MCF 10A (cell line): Measurements from ENCODE around the gene MYRF. TPM values are rescaled to one million over a fixed set of nuclear protein-coding genes. Genes with fewer than 3 reads are reported as not detected.

ENCODE experiments used
- BruUV-seq: library from RNA; stranded (reverse); fragments of 400-500 nt; replicated peaks from 2 replicates; lab custom pipeline; 2021; lab: Mats Ljungman, UMichigan
- CTCF ChIA-PET: fragments of 300-600 bp; sonication (Branson Sonifier 250); formaldehyde crosslinking; extraction: SDS; loops from one replicate; lab custom pipeline; 2021; ENCODE audit warnings: antibody characterized with exemption, inconsistent platforms; lab: Yijun Ruan, JAX
- POLR2A ChIA-PET: fragments of 300-600, 350-650 bp; sonication (Branson Sonifier 250); formaldehyde crosslinking; extraction: SDS; loops from one replicate; lab custom pipeline; 2020; ENCODE audit warnings: antibody characterized with exemption, inconsistent platforms; lab: Yijun Ruan, JAX
- DNase-seq: peaks from one replicate; pipeline ENCODE4 v3.0.0-alpha.2; 2018; ENCODE audit not compliant: unreplicated experiment
- H3K27ac Mint-ChIP-seq: one replicate; pipeline ENCODE4 v1.8.0; 2022; ENCODE audit warnings: mild to moderate bottlenecking, low read depth, mixed read lengths; ENCODE audit not compliant: unreplicated experiment
- H3K27me3 Mint-ChIP-seq: one replicate; pipeline ENCODE4 v1.8.0; 2022; ENCODE audit warnings: mixed read lengths; ENCODE audit not compliant: insufficient read depth, unreplicated experiment
- H3K36me3 Mint-ChIP-seq: one replicate; pipeline ENCODE4 v1.8.0; 2022; ENCODE audit warnings: mild to moderate bottlenecking, moderate library complexity, mixed read lengths; ENCODE audit not compliant: insufficient read depth, unreplicated experiment
- H3K4me1 Mint-ChIP-seq: one replicate; pipeline ENCODE4 v1.8.0; 2022; ENCODE audit warnings: mixed read lengths; ENCODE audit not compliant: insufficient read depth, unreplicated experiment
- H3K4me3 Mint-ChIP-seq: one replicate; pipeline ENCODE4 v1.8.0; 2022; ENCODE audit warnings: mild to moderate bottlenecking, moderate library complexity, mixed read lengths; ENCODE audit not compliant: unreplicated experiment
- H3K9me3 Mint-ChIP-seq: one replicate; pipeline ENCODE4 v1.8.0; 2022; ENCODE audit warnings: mixed read lengths; ENCODE audit not compliant: unreplicated experiment
- intact Hi-C: fragments of 100-400 bp; cut with micrococcal nuclease; formaldehyde crosslinking; loops from 2 replicates; pipeline ENCODE4 v1.14.1; 2022
- total RNA-seq: library from RNA; stranded (reverse); gene quantifications from 2 replicates; pipeline ENCODE4 v1.2.3, GENCODE V29; 2022
- TF ChIP-seq, protein P1 (sequence below): fragments of 200-600 bp; IDR thresholded peaks from one replicate; pipeline ENCODE4 v1.8.0; 2022; ENCODE audit warnings: antibody characterized with exemption, mild to moderate bottlenecking; ENCODE audit not compliant: unreplicated experiment

The MYRF gene
- total RNA-seq, 1 experiment from 2014 or later = 0.16 TPM

DNA sequence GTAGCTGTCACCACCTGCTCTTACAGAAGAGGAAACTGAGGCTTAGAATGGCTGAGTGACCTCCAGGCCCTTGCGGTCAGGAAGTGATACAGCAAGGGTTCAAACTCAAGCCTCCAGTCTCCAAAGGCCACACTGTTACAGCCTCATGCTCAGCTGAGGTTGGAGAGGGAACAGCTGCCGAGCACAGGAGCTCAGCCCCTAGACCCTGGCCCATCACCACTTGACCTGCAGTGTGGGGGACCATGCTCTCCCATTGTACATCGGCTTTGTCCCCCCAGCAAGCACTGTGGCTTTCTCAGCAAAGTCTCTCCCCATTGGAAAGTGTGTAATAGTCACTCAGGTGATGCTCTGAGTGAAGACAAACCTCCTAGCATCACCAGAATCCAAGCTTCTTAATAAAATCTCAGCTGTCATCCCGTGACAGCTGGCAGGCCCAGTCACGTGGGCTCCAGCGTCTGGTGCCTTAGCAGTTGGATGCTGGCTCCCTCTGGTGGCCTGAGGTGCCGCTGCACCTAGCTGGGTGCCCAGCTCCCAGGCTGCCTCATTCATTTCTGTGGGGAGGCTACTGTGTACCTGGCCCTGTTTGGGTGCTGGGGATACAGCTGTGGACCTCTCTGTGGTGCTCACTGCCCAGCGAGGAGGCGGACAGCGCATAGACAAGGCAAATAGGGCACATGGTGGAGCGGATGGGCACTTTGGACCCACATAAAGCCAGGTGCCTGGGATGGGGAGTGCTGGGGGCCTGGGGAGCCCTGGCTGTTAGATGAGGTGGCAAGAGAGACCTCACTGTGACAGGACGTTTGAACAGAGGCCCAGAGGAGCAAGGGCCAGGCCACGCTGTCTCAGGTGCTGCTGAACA lies 19.1 kb upstream of the MYRF start:
- Mint-ChIP-seq H3K27me3 (no peaks in the 10 kb centered on the region), H3K4me3 (no peak overlapping the region), H3K36me3 (no peaks in the 10 kb centered on the region), H3K27ac (no peak overlapping the region), H3K9me3 (no peaks in the 10 kb centered on the region), H3K4me1 (peaks cover 23% of the 10 kb centered on the region)
- DNase-seq = peak; percentile 86
- intact Hi-C loops = loop anchor here (1.0 to 10.0 kb wide), 4 partner anchors 37 to 249 kb away; partner anchors contain the start of gene DAGLA
- ChIA-PET POLR2A (interaction anchor here (1.0 to 1.9 kb wide), 2 partner anchors 36 to 52 kb away, joined by 3 to 7 read pairs; no protein-coding TSS in a partner anchor), CTCF (interaction anchor here (0.6 to 3.3 kb wide), 45 partner anchors 8 to 409 kb away, joined by 3 to 61 read pairs (median 5); partner anchors contain the start of gene DAGLA)
- no TSS peak for BruUV-seq
- TF ChIP-seq, protein P1, sequence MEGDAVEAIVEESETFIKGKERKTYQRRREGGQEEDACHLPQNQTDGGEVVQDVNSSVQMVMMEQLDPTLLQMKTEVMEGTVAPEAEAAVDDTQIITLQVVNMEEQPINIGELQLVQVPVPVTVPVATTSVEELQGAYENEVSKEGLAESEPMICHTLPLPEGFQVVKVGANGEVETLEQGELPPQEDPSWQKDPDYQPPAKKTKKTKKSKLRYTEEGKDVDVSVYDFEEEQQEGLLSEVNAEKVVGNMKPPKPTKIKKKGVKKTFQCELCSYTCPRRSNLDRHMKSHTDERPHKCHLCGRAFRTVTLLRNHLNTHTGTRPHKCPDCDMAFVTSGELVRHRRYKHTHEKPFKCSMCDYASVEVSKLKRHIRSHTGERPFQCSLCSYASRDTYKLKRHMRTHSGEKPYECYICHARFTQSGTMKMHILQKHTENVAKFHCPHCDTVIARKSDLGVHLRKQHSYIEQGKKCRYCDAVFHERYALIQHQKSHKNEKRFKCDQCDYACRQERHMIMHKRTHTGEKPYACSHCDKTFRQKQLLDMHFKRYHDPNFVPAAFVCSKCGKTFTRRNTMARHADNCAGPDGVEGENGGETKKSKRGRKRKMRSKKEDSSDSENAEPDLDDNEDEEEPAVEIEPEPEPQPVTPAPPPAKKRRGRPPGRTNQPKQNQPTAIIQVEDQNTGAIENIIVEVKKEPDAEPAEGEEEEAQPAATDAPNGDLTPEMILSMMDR = peak; percentile 94

DNA sequence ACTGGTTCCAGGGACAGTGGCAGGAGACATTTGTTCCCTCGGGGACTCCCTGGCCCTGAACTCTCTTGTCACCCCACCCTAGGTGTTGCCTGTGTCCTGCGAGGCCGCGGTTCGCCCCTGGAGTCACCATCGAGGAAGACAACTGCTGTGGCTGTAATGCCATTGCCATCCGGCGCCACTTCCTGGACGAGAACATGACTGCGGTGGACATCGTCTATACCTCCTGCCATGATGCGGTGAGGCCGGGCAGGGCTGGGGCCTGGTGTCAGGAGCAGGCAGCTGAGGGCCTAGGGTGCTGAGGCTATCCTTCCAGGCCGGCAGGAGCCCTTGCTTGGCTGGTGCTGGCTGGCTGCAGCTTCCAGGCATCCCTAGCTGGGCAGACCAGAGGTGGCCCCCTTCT lies 17.7 kb upstream of the MYRF start:
- H3K27ac Mint-ChIP-seq = no peak overlapping the region
- intact Hi-C loops = loop anchor here (10.0 kb wide), 1 partner anchor 250 kb away; a partner anchor contains a TSS
- POLR2A ChIA-PET = no interaction called here
- no peaks in the 10 kb centered on the region for H3K27me3 Mint-ChIP-seq
- CTCF ChIA-PET = interaction anchor here (0.6 to 3.3 kb wide), 13 partner anchors 11 to 105 kb away, joined by 3 to 61 read pairs (median 11); partner anchors contain the start of gene DAGLA
- no peak for DNase-seq
- H3K4me1 Mint-ChIP-seq = peaks cover 11% of the 10 kb centered on the region
- H3K9me3 Mint-ChIP-seq = no peaks in the 10 kb centered on the region
- H3K36me3 Mint-ChIP-seq = no peaks in the 10 kb centered on the region
- no peak overlapping the region for H3K4me3 Mint-ChIP-seq
- no TSS peak for BruUV-seq
- TF ChIP-seq, protein P1 = no peak

GRCh38 chr11:61735391-61735790 lies 17.0 kb upstream of the MYRF start:
- POLR2A ChIA-PET = no interaction called here
- no peaks in the 10 kb centered on the region for H3K36me3 Mint-ChIP-seq
- TF ChIP-seq, protein P1 = no peak
- H3K4me3 Mint-ChIP-seq = no peak overlapping the region
- H3K27ac Mint-ChIP-seq = no peak overlapping the region
- CTCF ChIA-PET = interaction anchor here (1.1 to 2.6 kb wide), 2 partner anchors 34 to 60 kb away, joined by 5 to 20 read pairs; no protein-coding TSS in a partner anchor
- no peaks in the 10 kb centered on the region for H3K9me3 Mint-ChIP-seq
- DNase-seq = no peak
- no TSS peak for BruUV-seq
- H3K4me1 Mint-ChIP-seq = peaks cover 6% of the 10 kb centered on the region
- intact Hi-C loops = loop anchor here (10.0 kb wide), 1 partner anchor 251 kb away; a partner anchor contains a TSS
- no peaks in the 10 kb centered on the region for H3K27me3 Mint-ChIP-seq

DNA sequence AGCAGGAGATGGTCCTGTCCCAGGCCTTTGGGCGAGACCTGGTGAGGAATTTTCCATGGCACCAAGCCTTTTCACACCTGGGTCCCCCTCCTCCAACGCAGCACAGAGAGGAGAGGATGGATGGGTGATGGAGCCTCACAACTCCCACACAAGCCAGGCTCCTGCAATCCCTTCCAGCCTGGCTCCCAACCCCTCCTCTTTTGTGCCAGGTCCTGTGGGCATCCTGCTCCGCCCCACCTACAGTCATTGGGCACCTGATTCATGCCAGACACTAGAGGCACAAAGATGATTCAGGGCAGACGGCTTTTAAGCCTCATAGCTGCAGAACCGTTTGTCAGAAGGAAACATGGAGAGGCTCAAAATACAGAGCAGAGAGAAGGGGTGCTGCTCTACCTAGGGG lies 16.1 kb upstream of the MYRF start:
- no peak overlapping the region for H3K27ac Mint-ChIP-seq
- H3K9me3 Mint-ChIP-seq = no peaks in the 10 kb centered on the region
- POLR2A ChIA-PET = no interaction called here
- DNase-seq = peak; percentile 21
- no peak overlapping the region for H3K4me3 Mint-ChIP-seq
- intact Hi-C loops = loop anchor here (10.0 kb wide), 1 partner anchor 252 kb away; a partner anchor contains a TSS
- BruUV-seq = no TSS peak
- no peaks in the 10 kb centered on the region for H3K27me3 Mint-ChIP-seq
- CTCF ChIA-PET = interaction anchor here (0.6 to 1.3 kb wide), 7 partner anchors 11 to 243 kb away, joined by 3 to 5 read pairs (median 3); no protein-coding TSS in a partner anchor
- TF ChIP-seq, protein P1 = no peak
- no peaks in the 10 kb centered on the region for H3K36me3 Mint-ChIP-seq
- peaks cover 6% of the 10 kb centered on the region for H3K4me1 Mint-ChIP-seq
